Esophagus muscularis mucosa (tissue), 4 donors: ENCODE results near the gene ADAMTS2. TPM values are rescaled to one million over a fixed set of nuclear protein-coding genes. Genes with fewer than 3 reads are reported as not detected.

ENCODE experiments used
- DNase-seq: peaks from one replicate; pipeline ENCODE4 v3.0.0-alpha.2; 2017; ENCODE audit errors: extremely low spot score
- H3K27ac ChIP-seq, 4 donors: fragments of 200-600 bp; sonication (generic); replicated peaks in 1 of 4; 1 replicate in 3 of 4; 2 replicates in 1 of 4; pipeline ENCODE4 v1.5.1; 2016 to 2019; ENCODE audit warnings: mild to moderate bottlenecking in 1 of 4
- H3K27me3 ChIP-seq, 4 donors: fragments of 200-600 bp; sonication (generic); one replicate each; pipeline versions ENCODE4 v1.5.1 to v1.6.0; 2016 to 2019
- H3K36me3 ChIP-seq, 4 donors: fragments of 200-600 bp; sonication (generic); one replicate each; pipeline ENCODE4 v1.5.1; 2016 to 2019
- H3K4me1 ChIP-seq, 4 donors: fragments of 200-600 bp; sonication (generic); one replicate each; pipeline ENCODE4 v1.5.1; 2016 to 2019
- H3K4me3 ChIP-seq, 4 donors: fragments of 200-600 bp; sonication (generic); 1 replicate in 2 of 4; 2 replicates in 2 of 4; pipeline ENCODE4 v1.5.1; 2016 to 2019; ENCODE audit warnings: mild to moderate bottlenecking in 4 of 4, moderate library complexity in 1 of 4
- H3K9me3 ChIP-seq, 4 donors: fragments of 200-600 bp; sonication (generic); 1 replicate in 3 of 4; 2 replicates in 1 of 4; pipeline ENCODE4 v1.5.1; 2016 to 2019
- CTCF ChIP-seq, 3 experiments: fragments of 200-600 bp in 2 of 3; fragments of 450-650 bp in 1 of 3; sonication (generic) in 2 of 3; IDR thresholded peaks; one replicate each; pipeline ENCODE4 v1.5.1; 2017 to 2019; ENCODE audit warnings: antibody characterized with exemption in 3 of 3, mild to moderate bottlenecking in 2 of 3, moderate library complexity in 1 of 3
- EP300 ChIP-seq: sonication (generic); formaldehyde crosslinking; IDR thresholded peaks from one replicate; pipeline ENCODE4 v1.6.1; 2017; ENCODE audit warnings: antibody characterized with exemption
- POLR2A ChIP-seq: fragments of 450-650 bp; IDR thresholded peaks from one replicate; pipeline ENCODE4 v1.6.1; 2017; ENCODE audit warnings: antibody characterized with exemption, moderate library complexity, mild to moderate bottlenecking, low read depth
- POLR2AphosphoS5 ChIP-seq, 2 donors: sonication (generic); formaldehyde crosslinking; IDR thresholded peaks; one replicate each; pipeline ENCODE4 v1.6.1; 2017; ENCODE audit warnings: antibody characterized with exemption in 2 of 2
- WGBS: methylation state at CpG from one replicate; pipeline ENCODE4 v1.1.5; 2018; 5-methylcytosine and 5-hydroxymethylcytosine counted together
- intact Hi-C: fragments of 100-400 bp; cut with DNase I; formaldehyde crosslinking; loops from one replicate; pipeline ENCODE4 v1.15.1; 2023
- total RNA-seq, 4 donors: library from RNA; depleted of rRNA; stranded (reverse); fragments of >200 nt; gene quantifications; one replicate each; pipeline versions ENCODE4 v1.1.0 to v1.2.1, GENCODE V29; 2016

Gene ADAMTS2
- total RNA-seq, 4 donors from 2014 or later = 17.8 to 31.8 (median 21.4) TPM

- WGBS = 93% methylated on average over 7 of the region's 9 CpGs
- no peak for TF ChIP-seq CTCF (IDR thresholded peaks at IDR 0.05)
- TF ChIP-seq POLR2A = no peak
- no peak for TF ChIP-seq POLR2AphosphoS5 (IDR thresholded peaks at IDR 0.05)
- TF ChIP-seq EP300 = no peak
- peak; percentile 45 for DNase-seq
- H3K27me3 ChIP-seq = no peaks in the 10 kb centered on the region
- no peaks in the 10 kb centered on the region for H3K4me1 ChIP-seq
- intact Hi-C loops = no loop called here
- no peak overlapping the region for H3K27ac ChIP-seq
- peaks cover 0 to 71% (median 44%) of the 10 kb centered on the region in 4 donors for H3K9me3 ChIP-seq
- H3K4me3 ChIP-seq = no peak overlapping the region
- H3K36me3 ChIP-seq = peaks cover 0 to 26% (median 6%) of the 10 kb centered on the region in 4 donors
These were observed 229.3 kb downstream of the ADAMTS2 start for GRCh38 chr5:179115845-179116524.

GRCh38 chr5:179115307-179115706, 230.0 kb downstream of the ADAMTS2 start:
- no peaks in the 10 kb centered on the region for H3K27me3 ChIP-seq
- WGBS = 89% methylated on average over 5 of the region's 5 CpGs
- peaks cover 0 to 19% (median 3%) of the 10 kb centered on the region in 4 donors for H3K36me3 ChIP-seq
- H3K4me1 ChIP-seq = no peaks in the 10 kb centered on the region
- H3K4me3 ChIP-seq = no peak overlapping the region
- TF ChIP-seq POLR2A (no peak), CTCF (IDR thresholded peaks at IDR 0.05) (no peak), POLR2AphosphoS5 (IDR thresholded peaks at IDR 0.05) (no peak), EP300 (no peak)
- peak; percentile 78 for DNase-seq
- peaks cover 0 to 71% (median 47%) of the 10 kb centered on the region in 4 donors for H3K9me3 ChIP-seq
- intact Hi-C loops = no loop called here
- H3K27ac ChIP-seq = no peak overlapping the region

GRCh38 chr5:179114756-179115155, 230.5 kb downstream of the ADAMTS2 start:
- intact Hi-C loops = no loop called here
- peaks cover 0 to 19% (median 3%) of the 10 kb centered on the region in 4 donors for H3K36me3 ChIP-seq
- H3K4me3 ChIP-seq = no peak overlapping the region
- DNase-seq = peak; percentile 57
- TF ChIP-seq EP300 = no peak
- no peak for TF ChIP-seq POLR2AphosphoS5 (IDR thresholded peaks at IDR 0.05)
- H3K27me3 ChIP-seq = no peaks in the 10 kb centered on the region
- no peak overlapping the region for H3K27ac ChIP-seq
- 96% methylated on average over 7 of the region's 7 CpGs for WGBS
- H3K4me1 ChIP-seq = no peaks in the 10 kb centered on the region
- H3K9me3 ChIP-seq = peaks cover 0 to 76% (median 51%) of the 10 kb centered on the region in 4 donors

GRCh38 chr5:179113945-179114641, 231.2 kb downstream of the ADAMTS2 start:
- no peaks in the 10 kb centered on the region for H3K27me3 ChIP-seq
- 92% methylated on average over 12 of the region's 12 CpGs for WGBS
- no peaks in the 10 kb centered on the region for H3K4me1 ChIP-seq
- DNase-seq = peak; percentile 64
- no peak overlapping the region for H3K27ac ChIP-seq
- intact Hi-C loops = no loop called here
- TF ChIP-seq EP300 (no peak), POLR2A (no peak), POLR2AphosphoS5 (IDR thresholded peaks at IDR 0.05) (no peak), CTCF (IDR thresholded peaks at IDR 0.05) (no peak)
- H3K9me3 ChIP-seq = peaks cover 0 to 82% (median 58%) of the 10 kb centered on the region in 4 donors
- H3K4me3 ChIP-seq = no peak overlapping the region
- H3K36me3 ChIP-seq = peaks cover 0 to 19% (median 3%) of the 10 kb centered on the region in 4 donors

GRCh38 chr5:179113143-179113530, 232.1 kb downstream of the ADAMTS2 start:
- H3K9me3 ChIP-seq = peaks cover 0 to 92% (median 67%) of the 10 kb centered on the region in 4 donors
- H3K4me1 ChIP-seq = no peaks in the 10 kb centered on the region
- H3K36me3 ChIP-seq = peaks cover 0 to 19% (median 3%) of the 10 kb centered on the region in 4 donors

More at GRCh38 chr5:179113143-179113530, 232.1 kb downstream of the ADAMTS2 start:
- no peak overlapping the region for H3K4me3 ChIP-seq
- DNase-seq = no peak
- intact Hi-C loops = no loop called here
- TF ChIP-seq EP300 (no peak), POLR2A (no peak), POLR2AphosphoS5 (IDR thresholded peaks at IDR 0.05) (no peak), CTCF (IDR thresholded peaks at IDR 0.05) (no peak)
- no peaks in the 10 kb centered on the region for H3K27me3 ChIP-seq
- 89% methylated on average over 13 of the region's 13 CpGs for WGBS
- H3K27ac ChIP-seq = no peak overlapping the region
